ENCODE measurements around the gene C12orf76.

C12orf76 gene

DNA sequence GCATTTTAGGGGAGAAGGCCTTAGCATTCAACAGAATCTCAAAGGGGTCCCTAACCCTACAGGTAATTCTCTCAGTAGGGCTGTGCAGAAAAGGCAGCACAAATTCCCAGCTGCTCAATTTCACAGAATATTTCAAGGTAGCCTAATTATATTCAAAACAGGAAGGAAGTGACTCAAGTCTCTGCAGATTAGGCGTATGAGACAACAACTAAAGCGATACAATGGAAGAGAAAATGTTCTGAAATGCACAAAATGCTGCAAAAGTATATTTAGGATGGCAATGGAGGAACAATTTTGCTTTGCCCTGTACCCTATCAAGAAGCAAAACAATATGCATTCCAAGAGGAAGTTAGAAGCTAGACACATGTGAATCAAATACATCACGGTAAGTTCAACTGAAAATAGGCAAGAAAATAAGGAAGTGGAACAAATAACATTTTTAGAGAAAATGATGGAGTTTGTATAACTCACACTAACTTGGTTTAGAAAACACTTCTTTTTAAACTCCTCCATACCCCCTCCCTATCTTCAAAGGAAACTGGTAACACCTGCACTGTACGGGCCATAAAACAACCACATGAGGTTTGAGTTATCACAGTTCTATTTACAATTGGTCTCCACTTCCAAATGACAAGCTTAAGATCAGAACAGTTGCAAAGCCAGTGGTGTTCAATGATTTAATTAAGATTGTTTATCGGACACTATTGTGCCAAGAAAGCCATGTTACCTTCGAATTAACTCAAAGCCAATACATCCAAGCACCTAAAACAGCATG lies 53.7 kb downstream of the C12orf76 start:
- no peak for DNase-seq

DNA sequence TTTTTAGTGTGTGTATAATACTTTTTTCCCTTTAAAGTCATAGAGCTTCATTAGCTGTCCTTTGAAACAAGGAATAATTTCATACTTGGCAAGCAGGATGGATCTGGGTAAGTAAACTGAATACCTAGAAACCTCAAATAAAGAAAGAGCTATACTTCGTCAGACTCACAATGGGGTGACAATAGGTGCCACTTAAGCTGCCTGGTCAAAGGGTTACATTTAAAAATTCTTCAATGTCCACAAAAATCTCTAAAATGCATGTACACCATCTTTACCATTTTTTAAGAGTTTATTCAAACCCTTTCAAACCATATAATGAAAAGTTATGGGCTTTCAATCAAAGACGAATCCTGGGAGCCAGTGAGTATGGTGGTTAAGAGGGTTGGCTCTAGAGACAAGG lies 55.2 kb downstream of the C12orf76 start:
- no peak for DNase-seq

DNA sequence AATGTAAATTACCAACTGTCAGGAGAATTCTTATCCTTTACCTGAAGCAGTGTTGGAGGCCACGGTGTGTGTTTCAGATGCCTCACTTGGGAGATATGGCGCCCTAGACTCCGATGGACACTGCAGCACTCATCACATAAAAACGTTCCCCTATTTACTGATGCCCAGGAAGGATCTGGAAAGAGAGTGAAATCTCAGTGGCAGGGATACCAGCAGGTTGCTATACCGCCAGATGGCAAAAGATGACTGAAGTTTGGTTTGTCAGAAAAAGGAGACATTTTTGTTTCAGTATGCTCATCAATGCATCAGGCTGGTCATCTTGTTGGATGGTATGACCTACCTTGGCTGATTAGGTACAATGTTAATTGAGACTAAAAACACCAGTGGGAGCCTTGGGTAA lies 56.7 kb downstream of the C12orf76 start:
- DNase-seq: no peak
